GM21390 (cell line): ENCODE data around the gene SMG6.
"Not testable (repeated sequence)": the region's sequence is repeated elsewhere in the genome, so short reads cannot be mapped to it uniquely, and the experiment has no call there.

Experiments
- ATAC-seq: cut with Tn5 transposase; IDR thresholded peaks from one replicate; pipeline ENCODE4 v1.9.1; 2021; ENCODE audit not compliant: unreplicated experiment

The SMG6 gene

GRCh38 chr17:2303204-2304188, at the start of gene SMG6, which contains the start of gene SRR:
TSS of gene SMG6 (minus strand) at chr17:2303785. CDS start at chr17:2303720, 65 bp downstream.
TSS of gene SRR (plus strand) at chr17:2303950. CDS start at chr17:2315561, 11,611 bp downstream.
- ATAC-seq, result peak; percentile 80

DNA sequence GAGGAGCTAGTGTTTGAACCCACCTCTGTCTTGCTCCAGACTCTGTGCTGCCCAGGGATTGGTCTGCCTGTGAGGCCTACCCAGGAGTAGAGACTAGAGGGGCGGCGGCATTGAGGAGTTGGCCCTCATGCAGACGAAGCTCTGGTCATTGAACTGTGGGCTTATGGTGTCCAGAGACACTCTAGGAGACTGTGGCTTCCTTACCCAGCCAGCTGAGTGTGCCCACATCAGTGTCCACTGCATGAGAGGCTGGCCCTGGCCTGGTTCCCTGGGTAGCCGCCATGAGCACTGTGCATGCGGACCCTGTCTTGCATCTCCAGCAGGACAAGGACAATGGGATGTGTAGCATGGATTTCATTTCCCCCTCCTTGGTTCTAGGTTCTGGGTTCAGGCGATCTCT, 47.7 kb upstream of the SMG6 start:
- ATAC-seq, result no peak

GRCh38 chr17:2347805-2348685, 44.5 kb upstream of the SMG6 start:
- no peak for ATAC-seq

- ATAC-seq, result no peak
These were observed 42.9 kb upstream of the SMG6 start for GRCh38 chr17:2346475-2346874.

DNA sequence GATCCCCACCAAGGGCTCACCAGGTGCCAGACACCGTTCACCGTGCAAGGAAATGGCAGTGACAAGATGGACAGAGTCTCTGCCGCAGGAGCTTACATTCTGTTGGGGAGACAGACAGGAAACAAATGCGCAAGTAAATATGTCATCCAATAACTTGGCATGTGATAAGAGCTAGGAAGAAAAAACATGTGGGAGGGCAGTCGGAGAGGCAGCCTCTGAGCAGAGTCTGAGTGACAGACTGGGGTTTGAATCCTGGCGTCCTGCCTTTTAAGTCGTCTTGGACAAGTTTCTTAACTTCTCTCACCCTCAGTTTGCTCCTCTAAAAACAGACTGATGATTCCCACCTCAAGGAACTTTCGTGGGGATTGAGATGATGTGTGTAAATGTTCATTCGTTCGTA, 40.9 kb upstream of the SMG6 start:
- no peak for ATAC-seq

DNA sequence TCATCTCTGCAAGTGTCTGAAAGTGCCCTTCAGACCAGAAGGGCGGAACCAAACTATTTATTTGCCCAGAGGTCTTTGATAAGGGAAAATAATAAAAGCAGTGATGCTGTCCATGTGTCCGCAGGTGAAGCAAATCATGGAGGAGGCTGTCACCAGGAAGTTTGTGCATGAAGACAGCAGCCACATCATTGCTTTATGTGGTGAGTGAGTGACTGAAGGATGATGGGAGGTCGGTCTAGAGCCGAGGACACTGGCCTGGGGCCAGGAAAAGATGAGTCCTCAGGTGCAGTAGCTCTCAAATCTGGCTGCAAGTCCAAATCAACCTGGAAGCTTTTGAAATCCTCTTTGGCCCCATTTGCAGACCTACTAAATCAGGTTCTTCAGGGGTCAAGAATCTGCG, 39.8 kb upstream of the SMG6 start:
- ATAC-seq, result no peak

GRCh38 chr17:2338315-2338657, 34.7 kb upstream of the SMG6 start:
- no peak for ATAC-seq

DNA sequence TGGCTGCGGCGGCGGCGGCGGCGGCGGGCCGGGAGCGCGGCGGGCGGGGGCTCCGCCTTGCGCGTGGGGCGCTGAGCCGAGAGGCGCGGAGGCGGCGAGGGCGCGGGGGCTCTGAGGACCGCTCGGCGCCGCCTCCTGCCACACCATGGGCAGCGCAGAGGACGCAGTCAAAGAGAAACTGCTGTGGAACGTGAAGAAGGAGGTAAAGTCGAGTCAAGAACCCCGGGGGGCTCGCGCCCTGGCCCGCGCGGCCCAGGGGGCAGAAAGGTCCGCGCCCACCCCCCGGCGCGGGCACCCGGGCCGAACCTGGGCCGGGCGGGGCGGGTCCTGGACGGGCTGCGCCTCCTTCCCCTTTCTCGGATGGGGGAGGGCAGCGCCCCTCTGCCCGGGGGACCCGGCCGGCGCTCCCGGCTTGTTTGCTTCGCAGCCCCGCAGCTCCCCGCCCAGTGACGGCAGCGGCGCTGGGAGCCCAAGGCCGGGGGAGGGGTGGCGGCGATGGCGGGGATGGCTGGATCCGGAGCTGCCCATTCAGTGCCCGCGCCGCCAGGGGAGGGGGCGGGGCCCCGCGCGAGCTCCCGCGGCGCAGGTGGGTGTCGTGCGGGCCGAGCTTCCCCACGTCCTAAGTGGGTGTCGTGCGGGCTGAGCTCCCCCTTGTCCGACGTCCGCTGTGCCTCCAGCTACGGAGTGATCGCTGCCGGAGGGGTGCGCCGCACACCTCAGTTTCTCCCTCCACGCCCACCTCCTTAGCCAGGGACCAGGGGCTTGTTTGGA, 34.1 kb upstream of the SMG6 start:
- no peak for ATAC-seq

DNA sequence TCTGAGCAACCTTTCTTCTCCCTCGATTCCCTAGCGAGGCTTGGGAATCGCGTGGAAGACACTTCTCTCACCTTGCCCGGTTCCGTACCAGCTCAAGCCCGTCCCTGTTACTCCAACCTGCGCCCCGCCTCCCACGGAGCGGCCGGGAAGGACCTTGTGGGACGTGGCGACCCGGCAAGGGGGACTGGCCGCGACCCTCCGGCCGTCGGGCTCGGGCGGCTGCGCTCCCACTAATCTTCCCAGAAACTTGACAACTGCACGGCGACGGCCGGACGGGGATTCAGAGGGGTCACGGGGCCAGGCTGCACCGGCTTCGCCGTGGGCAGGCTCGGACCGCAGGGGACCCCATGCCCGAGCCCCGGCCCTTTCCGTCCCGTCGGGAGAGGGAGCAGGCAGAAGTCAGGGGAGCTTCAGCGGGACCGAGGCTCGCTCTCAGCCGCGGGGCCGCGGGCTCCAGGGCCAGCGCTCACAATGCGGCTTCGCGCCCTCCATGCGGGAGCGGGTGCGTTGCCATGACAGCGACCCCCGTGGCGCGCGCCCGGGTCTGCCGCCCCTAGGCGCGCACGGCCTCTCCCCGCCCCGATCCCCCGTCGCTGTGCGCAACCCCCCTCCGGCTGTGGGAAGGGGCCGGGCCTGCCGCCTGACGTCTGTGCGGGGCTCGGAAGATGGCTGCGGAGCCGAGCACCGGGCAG, 33.4 kb upstream of the SMG6 start, which contains the start of gene SGSM2:
TSS of gene SGSM2 (plus strand) at position 650 of the 692 bp plus-strand sequence. CDS start 188 bp downstream, outside the sequence.
- no peak for ATAC-seq

GRCh38 chr17:2336215-2336851, 32.7 kb upstream of the SMG6 start, which contains the start of gene TSR1:
TSS of gene TSR1 (minus strand) at chr17:2336457. CDS start at chr17:2336427, 30 bp downstream.
- ATAC-seq, result peak; percentile 86

GRCh38 chr17:2335726-2336214, 32.2 kb upstream of the SMG6 start:
- no peak for ATAC-seq

DNA sequence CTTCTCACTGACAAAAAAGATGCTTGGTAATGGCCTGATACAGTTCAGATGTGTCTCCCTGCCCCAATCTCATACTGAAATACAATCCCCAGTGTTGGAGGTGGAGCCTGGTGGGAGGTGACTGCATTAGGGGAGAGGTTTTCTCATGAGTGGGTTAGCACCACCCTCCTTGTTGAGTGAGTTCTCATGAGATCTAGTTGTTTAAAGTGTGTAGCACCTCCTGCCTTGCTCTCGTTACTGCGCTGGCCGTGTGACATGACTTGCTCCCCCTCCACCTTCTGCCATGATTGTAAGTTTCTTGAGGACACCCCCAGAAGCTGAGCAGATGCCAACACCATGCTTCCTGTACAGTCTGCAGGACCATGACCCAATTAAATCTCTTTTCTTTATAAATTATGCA, 27.7 kb upstream of the SMG6 start:
- ATAC-seq, result no peak

GRCh38 chr17:2323629-2324314, 20.2 kb upstream of the SMG6 start:
- ATAC-seq, result no peak

- no peak for ATAC-seq
These were observed 17.8 kb upstream of the SMG6 start for GRCh38 chr17:2321399-2321798.

GRCh38 chr17:2319051-2319450, 15.5 kb upstream of the SMG6 start:
- no peak for ATAC-seq

DNA sequence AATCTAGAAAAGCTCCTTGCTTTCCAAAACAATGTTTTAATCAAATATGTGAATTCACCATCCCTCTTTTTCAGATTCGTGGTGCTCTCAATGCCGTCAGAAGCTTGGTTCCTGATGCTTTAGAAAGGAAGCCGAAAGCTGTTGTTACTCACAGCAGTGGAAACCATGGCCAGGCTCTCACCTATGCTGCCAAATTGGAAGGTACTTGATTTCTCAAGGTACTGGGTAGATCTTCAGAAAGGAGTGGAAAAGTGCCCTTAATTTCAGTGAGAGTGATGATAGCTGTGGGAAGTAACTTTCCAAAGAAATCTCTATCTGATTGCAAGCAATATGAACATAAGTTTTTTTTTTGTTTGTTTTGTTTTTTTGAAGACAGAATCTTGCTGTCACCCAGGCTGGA, 14.2 kb upstream of the SMG6 start:
- ATAC-seq, result no peak

- ATAC-seq, result not testable (repeated sequence)
These were observed 13.3 kb upstream of the SMG6 start for GRCh38 chr17:2316916-2317205.

GRCh38 chr17:2312736-2313135, 9.2 kb upstream of the SMG6 start:
- ATAC-seq, result no peak
